ENCODE results near the gene B3GALNT2.
A peak's percentile ranks its signal among the peaks of the same experiment; 100 is the strongest.
"Not testable (repeated sequence)": the region's sequence is repeated elsewhere in the genome, so short reads cannot be mapped to it uniquely, and the experiment has no call there.

The B3GALNT2 gene

DNA sequence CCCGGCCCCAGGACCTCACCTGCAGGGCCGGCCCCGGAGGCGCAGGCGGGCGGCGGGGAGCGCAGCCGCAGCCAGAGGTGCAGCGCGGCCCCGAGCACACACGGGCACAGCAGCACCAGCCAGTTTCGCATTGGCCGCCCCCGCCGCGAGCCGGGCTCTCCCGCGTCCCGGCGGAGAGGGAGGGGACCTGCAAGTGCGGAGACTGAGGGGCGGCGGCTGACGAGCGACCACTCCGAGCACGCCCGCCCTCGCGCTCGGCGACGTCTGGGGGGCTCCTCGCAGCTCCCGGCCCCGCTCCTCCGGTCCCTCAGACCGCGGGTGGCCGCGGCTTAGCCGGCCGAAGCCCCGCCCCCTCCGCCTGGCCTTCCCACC lies at the start of gene B3GALNT2:
B3GALNT2 (minus strand) TSS at position 331 of the 372 bp plus-strand sequence; CDS start at position 131, 200 bp downstream.
- peak; percentile 62 to 64 for ATAC-seq

DNA sequence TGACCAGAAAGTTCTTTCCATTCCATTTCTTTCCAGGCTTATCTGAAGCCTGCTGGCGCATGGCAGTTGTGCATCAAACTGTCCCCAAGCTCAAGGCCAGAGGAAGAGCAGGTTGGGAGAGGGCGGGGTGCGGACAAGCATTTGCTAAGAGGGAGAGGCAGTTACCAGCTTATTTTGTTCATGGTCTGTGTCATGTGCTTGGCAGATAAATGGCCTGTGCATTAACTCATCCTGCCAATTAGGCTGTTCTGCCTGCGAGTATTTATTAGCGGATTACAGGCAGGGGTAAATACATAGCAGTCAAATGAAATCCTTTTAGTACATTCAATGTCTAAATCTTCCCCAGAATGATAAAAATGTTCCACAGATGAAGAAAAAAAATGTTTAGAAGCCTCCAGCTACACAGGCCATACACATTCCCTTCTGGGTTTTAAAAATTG lies 48.9 kb upstream of the B3GALNT2 start:
- ATAC-seq: no peak

DNA sequence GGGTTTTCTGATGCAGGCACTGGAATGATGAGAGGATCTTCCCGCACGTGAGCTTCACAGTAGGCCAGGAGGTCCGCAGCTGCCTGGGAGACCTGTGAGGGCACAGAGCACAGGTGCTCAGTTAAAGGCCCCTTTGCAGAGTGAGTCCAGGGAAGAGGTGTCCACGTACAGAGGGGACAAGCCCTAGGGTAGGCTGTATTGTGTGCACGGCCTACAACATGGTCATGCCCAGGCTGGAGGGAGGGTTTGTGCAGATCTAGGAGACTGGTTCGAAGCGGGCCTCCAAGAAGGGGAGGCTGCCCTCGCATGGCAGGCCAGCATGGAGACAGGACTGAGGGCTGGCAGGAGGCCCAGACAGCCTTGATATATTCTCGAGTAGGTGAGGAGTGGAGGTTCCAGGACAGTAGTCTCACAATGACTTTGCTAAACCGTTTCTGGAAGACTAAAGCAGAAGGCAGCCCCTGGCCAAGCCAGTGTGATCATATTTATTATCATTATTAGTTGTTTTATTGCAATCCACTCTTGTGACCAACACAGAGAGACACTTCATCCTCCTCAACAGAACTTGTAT lies 48.0 kb upstream of the B3GALNT2 start:
- ATAC-seq: no peak

DNA sequence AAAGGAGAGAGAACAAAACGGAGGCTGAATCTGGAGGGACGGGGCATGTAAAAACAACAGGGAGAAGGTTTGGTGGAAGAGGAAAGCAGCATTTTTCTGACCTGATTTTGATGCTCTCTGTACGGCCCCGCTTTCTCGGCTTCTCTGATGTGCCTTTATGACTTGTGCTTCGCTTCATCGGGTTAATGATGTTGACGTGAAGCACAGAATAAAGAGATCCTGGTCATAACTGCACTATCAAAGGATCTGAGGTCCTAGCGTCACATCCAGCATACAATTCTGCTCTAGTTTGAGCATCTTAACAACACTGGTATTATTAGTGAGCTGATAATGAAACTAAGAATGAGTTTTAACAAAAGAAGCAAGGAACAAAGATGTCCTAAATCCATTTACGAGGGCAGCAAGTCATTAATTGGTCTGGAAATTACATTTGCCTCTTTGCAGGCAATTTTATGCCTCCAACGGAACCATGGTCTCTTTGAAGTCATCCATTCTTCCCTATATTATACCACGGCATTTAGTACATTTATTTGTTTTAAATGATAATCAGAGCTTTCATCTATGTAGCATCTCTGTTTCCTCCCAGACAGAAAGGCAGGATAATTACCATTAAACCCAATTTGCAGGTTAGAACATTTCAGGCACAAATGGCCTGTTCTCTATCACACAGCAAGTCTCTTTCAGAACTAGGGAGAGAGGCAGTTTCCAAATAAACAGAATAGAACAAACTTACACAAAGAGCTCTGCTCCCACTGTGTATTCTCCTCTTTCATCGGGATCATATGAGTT lies 45.3 kb upstream of the B3GALNT2 start:
- no peak for ATAC-seq

GRCh38 chr1:235546369-235547155 lies 42.3 kb upstream of the B3GALNT2 start:
- ATAC-seq: not testable (repeated sequence)

- no peak for ATAC-seq
Measured at GRCh38 chr1:235545292-235545930, 41.2 kb upstream of the B3GALNT2 start.

GRCh38 chr1:235542845-235543244 lies 38.6 kb upstream of the B3GALNT2 start:
- ATAC-seq: not testable (repeated sequence)

GRCh38 chr1:235533476-235534168 lies 29.4 kb upstream of the B3GALNT2 start:
- ATAC-seq: no peak

DNA sequence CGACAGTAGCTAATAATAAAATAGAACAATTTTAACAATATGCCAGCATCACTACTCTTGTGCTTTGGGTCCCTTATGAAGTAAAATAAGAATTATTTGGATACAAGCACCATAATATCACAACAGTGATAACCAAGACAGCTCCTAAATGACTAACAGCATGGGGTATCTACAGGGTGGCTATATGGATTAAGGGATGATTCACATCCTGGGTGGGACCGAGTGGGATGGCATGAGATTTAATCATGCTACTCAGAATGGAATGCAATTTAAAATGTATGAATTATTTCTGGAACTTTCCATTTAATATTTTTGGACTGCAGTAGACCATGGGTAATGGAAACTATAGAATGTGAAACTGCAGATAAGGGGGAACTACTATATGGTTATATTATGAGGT lies 28.1 kb upstream of the B3GALNT2 start:
- no peak for ATAC-seq

- no peak for ATAC-seq
Measured at GRCh38 chr1:235527196-235527814, 23.1 kb upstream of the B3GALNT2 start.

DNA sequence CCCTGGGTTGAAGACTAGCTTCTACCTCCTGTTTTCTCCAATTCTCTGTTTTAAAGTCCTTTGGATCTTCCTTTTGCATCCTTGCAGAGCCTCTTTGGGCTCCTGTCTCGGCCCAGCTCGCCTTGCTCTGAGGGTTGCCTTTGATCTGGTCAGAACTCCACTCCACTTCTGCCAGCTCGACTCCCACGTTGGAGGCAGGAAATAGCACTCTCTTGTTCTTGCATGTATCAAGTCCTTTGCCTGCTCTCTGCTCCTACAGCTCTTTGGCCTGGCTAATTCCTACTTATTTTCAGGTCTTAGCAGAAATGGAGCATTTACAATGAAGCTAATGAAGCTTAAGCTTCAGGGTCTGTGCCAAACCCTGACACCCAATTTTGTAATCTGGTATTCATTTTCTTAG lies 21.1 kb upstream of the B3GALNT2 start:
- ATAC-seq: no peak

- ATAC-seq: no peak
Measured at GRCh38 chr1:235516862-235517446, 12.7 kb upstream of the B3GALNT2 start.

DNA sequence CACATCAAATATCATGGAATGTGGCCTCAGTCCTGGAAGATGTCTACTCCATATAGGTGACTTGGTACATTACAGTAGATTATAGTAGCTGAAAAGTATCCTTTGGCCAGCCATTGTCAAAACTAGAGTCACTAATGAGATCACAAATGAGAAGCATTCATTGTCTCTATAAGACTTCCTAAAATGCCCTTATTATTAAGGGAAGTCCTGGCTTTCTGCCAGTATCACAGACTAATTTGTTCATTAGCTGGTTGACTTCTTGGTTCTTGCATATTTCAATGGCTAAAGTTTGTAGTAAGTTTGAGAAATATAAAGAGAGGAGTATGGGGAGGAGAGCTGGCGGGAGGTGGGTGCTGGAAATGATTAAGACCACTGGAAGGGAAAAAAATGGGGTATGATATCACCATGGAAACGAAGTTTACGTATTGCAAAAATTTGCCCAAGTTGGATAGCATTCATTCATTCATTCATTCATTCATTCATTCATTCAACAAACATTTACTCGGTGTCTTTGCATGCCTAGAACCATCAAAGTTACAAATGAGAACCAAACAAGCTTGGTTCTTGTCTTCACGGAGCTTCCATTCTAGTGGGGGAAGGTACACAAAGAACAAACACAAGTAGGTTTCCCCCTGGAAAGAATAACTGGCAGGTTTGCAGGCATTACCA lies 11.7 kb upstream of the B3GALNT2 start:
- ATAC-seq: no peak

- peak in 1 of 2 donors; percentile 36 for ATAC-seq
Measured at GRCh38 chr1:235513495-235514366, 9.5 kb upstream of the B3GALNT2 start.

DNA sequence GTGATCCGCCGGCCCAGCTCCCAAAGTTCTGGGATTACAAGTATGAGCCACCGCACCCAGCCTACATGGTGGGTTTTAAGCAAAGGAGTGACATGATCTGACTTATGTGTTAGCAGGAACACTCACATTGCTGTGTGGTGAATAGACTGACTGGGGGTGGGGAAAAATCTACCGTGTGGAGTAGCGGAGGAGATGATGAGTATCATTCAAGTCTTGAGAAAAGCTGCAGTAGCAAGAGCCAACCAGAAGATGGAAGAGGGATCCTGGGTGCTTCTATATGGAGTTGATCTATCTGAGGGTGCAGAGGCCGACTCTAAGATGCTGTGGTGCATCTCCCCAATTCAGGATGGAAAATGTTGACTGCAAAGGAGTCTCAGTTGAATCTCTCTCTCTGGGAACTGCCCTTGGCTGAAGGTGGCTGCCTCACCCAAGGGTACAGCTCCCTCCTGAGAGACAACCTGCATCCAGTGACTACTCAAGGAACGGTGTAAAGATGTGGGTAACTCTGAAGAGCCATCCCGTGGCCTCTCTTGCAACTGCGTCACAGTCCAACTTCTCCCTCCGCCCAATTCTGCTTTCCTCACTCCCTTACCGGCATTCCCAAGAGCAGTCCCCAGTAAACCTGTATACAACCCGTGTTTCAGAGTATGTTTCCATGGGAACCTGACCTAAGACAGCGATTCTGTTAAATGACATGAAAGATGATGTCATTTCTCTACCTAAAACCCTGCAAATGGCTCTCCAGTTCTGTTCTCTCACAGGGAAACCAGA lies 7.4 kb upstream of the B3GALNT2 start:
- no peak for ATAC-seq

- ATAC-seq: no peak
Measured at GRCh38 chr1:235510823-235511222, 6.6 kb upstream of the B3GALNT2 start.

GRCh38 chr1:235507623-235508022 lies 3.4 kb upstream of the B3GALNT2 start:
- ATAC-seq: no peak

DNA sequence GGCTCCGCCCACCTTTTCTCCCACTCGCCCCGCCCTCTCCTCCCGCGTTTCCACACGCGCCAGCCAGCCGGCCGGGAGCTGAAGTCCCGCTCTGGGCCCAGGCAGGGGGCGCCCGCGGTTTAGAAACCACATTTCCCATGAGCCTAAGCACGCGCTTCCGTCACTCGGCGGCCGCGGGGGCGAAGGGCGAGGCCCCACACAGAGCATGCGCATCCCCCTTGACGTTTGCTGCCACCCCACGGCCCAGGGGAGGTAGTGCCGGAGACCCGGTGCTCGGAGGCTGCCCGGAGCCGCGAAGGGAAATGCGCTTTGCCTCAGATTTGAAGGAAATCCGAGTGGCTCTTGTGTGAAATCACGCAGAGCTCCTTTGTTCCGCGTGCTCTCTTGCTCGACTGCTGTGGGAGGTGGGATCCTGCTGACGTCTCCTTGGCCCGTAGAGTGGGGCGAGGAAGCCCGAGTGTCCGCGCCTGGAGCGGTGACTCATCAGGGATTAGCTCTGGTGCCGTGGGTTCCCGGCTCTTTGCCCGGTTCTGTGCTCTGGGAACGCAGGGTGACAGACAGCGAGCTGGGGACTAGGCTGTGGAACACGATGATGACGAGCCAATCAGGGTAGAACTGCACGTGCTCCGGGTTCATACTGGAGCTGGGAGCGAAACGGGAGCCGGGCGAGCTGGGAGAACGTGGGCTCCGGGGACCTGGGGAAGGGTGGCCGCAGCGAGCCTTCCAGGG lies 406 bp upstream of the B3GALNT2 start:
- ATAC-seq: peak; percentile 84 to 86
